Measurements from ENCODE around the gene IL1A.

IL1A gene

GRCh38 chr2:112820343-112820742 lies 36.0 kb upstream of the IL1A start:
- no peak for TF ChIP-seq CTCF (IDR thresholded peaks at IDR 0.05; ENCODE audit: insufficient read depth, low read length, poor library complexity, severe bottlenecking)
- H3K27me3 ChIP-seq (replicated peaks; ENCODE audit: control insufficient read depth, insufficient read depth, low read length): no peaks in the 10 kb centered on the region
- no peak overlapping the region for H3K4me3 ChIP-seq (replicated peaks; ENCODE audit: low read depth, low read length)
- no peaks in the 10 kb centered on the region for H3K36me3 ChIP-seq (ENCODE audit: control insufficient read depth, insufficient read depth, low read length)
- no peak for DNase-seq (ENCODE audit: extremely low read depth, insufficient read length)

GRCh38 chr2:112819081-112819480 lies 34.8 kb upstream of the IL1A start:
- no peak for DNase-seq (ENCODE audit: extremely low read depth, insufficient read length)
- no peaks in the 10 kb centered on the region for H3K36me3 ChIP-seq (ENCODE audit: control insufficient read depth, insufficient read depth, low read length)
- no peaks in the 10 kb centered on the region for H3K27me3 ChIP-seq (replicated peaks; ENCODE audit: control insufficient read depth, insufficient read depth, low read length)
- H3K4me3 ChIP-seq (replicated peaks; ENCODE audit: low read depth, low read length): no peak overlapping the region
- no peak for TF ChIP-seq CTCF (IDR thresholded peaks at IDR 0.05; ENCODE audit: insufficient read depth, low read length, poor library complexity, severe bottlenecking)

GRCh38 chr2:112818094-112818902 lies 34.0 kb upstream of the IL1A start:
- H3K27me3 ChIP-seq (replicated peaks; ENCODE audit: control insufficient read depth, insufficient read depth, low read length): no peaks in the 10 kb centered on the region
- no peak for DNase-seq (ENCODE audit: extremely low read depth, insufficient read length)
- no peak for TF ChIP-seq CTCF (IDR thresholded peaks at IDR 0.05; ENCODE audit: insufficient read depth, low read length, poor library complexity, severe bottlenecking)

GRCh38 chr2:112817082-112817689 lies 32.9 kb upstream of the IL1A start:
- no peak for TF ChIP-seq CTCF (IDR thresholded peaks at IDR 0.05; ENCODE audit: insufficient read depth, low read length, poor library complexity, severe bottlenecking)
- Histone ChIP-seq H3K36me3 (ENCODE audit: control insufficient read depth, insufficient read depth, low read length) (no peaks in the 10 kb centered on the region), H3K27me3 (replicated peaks; ENCODE audit: control insufficient read depth, insufficient read depth, low read length) (no peaks in the 10 kb centered on the region), H3K4me3 (replicated peaks; ENCODE audit: low read depth, low read length) (no peak overlapping the region)
- DNase-seq (ENCODE audit: extremely low read depth, insufficient read length): no peak

More at GRCh38 chr2:112818094-112818902, 34.0 kb upstream of the IL1A start:
- Histone ChIP-seq H3K36me3 (ENCODE audit: control insufficient read depth, insufficient read depth, low read length) (no peaks in the 10 kb centered on the region), H3K4me3 (replicated peaks; ENCODE audit: low read depth, low read length) (no peak overlapping the region)

- Histone ChIP-seq H3K27me3 (replicated peaks; ENCODE audit: control insufficient read depth, insufficient read depth, low read length) (no peaks in the 10 kb centered on the region), H3K36me3 (ENCODE audit: control insufficient read depth, insufficient read depth, low read length) (no peaks in the 10 kb centered on the region), H3K4me3 (replicated peaks; ENCODE audit: low read depth, low read length) (no peak overlapping the region)
- TF ChIP-seq CTCF (IDR thresholded peaks at IDR 0.05; ENCODE audit: insufficient read depth, low read length, poor library complexity, severe bottlenecking): no peak
- DNase-seq (ENCODE audit: extremely low read depth, insufficient read length): no peak
Observed at GRCh38 chr2:112814278-112814677, 30.0 kb upstream of the IL1A start.

All from GM06990 (cell line).